Urinary bladder (tissue), 4 donors: ENCODE measurements around the gene MCCD1. TPM values are rescaled to one million over a fixed set of nuclear protein-coding genes. Genes with fewer than 3 reads are reported as not detected.
"Not testable (repeated sequence)": the region's sequence is repeated elsewhere in the genome, so short reads cannot be mapped to it uniquely, and the experiment has no call there.

Experiments
- DNase-seq: peaks from one replicate; pipeline ENCODE4 v3.0.0-alpha.2; 2015; ENCODE audit errors: extremely low spot score
- H3K27ac ChIP-seq: one replicate; pipeline ENCODE4 v1.5.1; 2013; ENCODE audit warnings: low read depth, mild to moderate bottlenecking, moderate library complexity
- H3K36me3 ChIP-seq: one replicate; pipeline ENCODE4 v1.6.1; 2013; ENCODE audit warnings: mild to moderate bottlenecking, moderate library complexity; ENCODE audit not compliant: insufficient read depth
- H3K4me1 ChIP-seq: one replicate; pipeline ENCODE4 v1.6.1; 2013; ENCODE audit warnings: mild to moderate bottlenecking, moderate library complexity; ENCODE audit not compliant: insufficient read depth
- H3K4me3 ChIP-seq: one replicate; pipeline ENCODE4 v1.5.1; 2013; ENCODE audit warnings: low read depth, low read length
- WGBS: extraction: QIAGEN DNeasy Blood & Tissue Kit; methylation state at CpG from one replicate; pipeline ENCODE4 v1.1.7; 2013; 5-methylcytosine and 5-hydroxymethylcytosine counted together
- polyA plus RNA-seq: library from polyadenylated mRNA; stranded (reverse); fragments of 200-250 nt; gene quantifications from one replicate; pipeline ENCODE4 v1.2.3, GENCODE V29; 2013
- total RNA-seq: library from RNA; depleted of rRNA; stranded (reverse); fragments of >200 nt; gene quantifications from one replicate; pipeline ENCODE4 v1.2.3, GENCODE V29; 2014
- donor health status: healthy with polysubstance abuse.
- donor health status: healthy.

The MCCD1 gene, protein sequence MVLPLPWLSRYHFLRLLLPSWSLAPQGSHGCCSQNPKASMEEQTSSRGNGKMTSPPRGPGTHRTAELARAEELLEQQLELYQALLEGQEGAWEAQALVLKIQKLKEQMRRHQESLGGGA
- total RNA-seq: not detected
- polyA plus RNA-seq: not detected

DNA sequence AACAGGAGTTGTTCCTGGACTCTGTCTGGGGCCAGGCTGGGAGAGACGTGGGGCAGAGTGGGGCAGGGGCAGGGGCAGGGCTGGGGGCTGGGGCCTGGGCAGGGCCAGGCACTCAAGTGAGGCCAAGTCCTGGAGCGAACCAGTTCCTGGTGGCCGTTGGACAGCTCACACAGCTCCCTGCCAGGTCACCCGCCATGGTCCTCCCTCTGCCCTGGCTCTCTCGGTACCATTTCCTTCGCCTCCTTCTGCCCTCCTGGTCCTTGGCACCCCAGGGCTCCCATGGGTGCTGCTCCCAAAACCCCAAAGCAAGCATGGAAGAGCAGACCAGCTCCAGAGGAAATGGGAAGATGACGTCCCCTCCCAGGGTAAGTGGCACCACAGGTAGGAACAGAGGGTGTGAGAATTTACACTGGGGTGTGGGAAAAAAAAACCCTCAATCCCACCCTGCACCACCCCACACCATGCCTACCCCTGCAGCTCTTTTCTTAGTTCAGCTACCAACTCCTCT lies at the start of gene MCCD1:
Gene MCCD1 (plus strand): TSS at position 142 of the 508 bp plus-strand sequence. CDS start 53 bp downstream, at position 195.
- 63% methylated on average over 7 of the region's 7 CpGs for WGBS
- Histone ChIP-seq H3K4me3 (no peak within 1 kb of the TSS), H3K4me1 (no peaks in the 10 kb centered on the region), H3K36me3 (peaks cover 1% of the 10 kb centered on the region), H3K27ac (no peak within 1 kb of the TSS)
- no peak for DNase-seq

DNA sequence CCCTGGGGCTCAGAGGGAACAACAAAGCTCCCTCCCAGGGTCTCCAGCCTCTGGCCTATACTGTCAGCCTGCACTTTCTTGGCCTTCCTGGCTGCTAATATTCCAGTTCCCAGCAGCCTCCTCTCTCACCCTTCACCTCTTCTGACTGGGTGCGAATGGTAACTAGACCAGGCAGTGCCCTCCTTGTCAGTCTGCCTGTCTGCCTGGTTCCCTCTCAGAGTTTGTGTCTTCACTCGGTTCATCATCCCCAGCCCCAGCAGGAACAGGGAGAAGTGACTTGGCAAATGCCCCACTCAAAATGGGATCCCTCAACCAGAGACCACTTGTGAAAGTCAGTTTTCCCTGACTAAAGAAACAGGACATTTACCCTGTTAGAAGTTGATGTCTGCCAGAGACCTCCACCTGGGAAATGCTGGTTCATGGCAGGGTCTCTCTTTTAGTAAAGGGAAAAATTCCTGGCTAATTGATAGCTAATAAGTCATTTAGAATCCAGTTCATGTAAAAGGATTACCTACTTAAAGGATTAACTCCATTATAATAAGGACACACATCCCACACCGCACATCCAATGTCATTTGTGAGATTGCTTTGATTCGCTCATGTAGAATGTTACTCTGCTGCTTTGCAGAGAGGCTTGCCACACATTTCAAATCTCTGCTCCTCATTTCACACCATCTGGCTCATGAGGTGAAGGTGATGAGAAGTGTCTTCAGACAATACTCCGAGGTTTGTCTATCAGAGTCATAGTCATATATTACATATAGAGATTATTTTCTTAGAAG lies 49.4 kb upstream of the MCCD1 start:
- Histone ChIP-seq H3K4me3 (no peak overlapping the region), H3K36me3 (no peaks in the 10 kb centered on the region), H3K27ac (no peak overlapping the region), H3K4me1 (no peaks in the 10 kb centered on the region)
- no peak for DNase-seq
- WGBS: 78% methylated on average over 5 of the region's 5 CpGs

DNA sequence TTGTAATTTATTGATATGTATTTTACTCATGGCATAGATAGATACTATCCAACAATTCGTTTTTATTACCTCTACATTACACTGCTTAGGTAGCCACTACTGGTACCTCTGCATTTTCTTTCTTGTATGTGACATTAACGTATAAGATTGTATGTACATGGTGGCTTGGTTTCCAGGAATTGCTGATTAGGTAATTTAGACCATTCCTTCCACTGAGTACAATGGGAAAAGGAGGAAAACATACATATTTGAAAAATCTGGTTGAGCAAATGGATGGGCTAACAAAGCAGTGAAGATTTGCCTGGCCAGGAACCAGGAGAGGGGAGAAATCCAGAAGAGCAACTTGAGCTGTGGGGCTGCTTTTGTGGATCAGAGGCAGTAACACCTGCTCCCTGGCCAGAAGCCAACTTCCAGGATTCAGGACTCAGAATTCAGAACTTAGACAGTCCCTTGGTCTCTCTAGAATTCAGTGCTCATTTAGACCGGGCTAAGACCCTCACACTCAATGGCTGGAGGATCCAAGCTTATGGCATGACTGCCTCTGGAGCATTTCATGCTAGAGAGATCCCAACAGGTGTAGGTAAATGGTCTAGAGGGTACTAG lies 48.7 kb upstream of the MCCD1 start:
- WGBS: 61% methylated on average over 3 of the region's 3 CpGs
- no peaks in the 10 kb centered on the region for H3K4me1 ChIP-seq
- no peak overlapping the region for H3K27ac ChIP-seq
- DNase-seq: no peak
- H3K36me3 ChIP-seq: no peaks in the 10 kb centered on the region
- no peak overlapping the region for H3K4me3 ChIP-seq

DNA sequence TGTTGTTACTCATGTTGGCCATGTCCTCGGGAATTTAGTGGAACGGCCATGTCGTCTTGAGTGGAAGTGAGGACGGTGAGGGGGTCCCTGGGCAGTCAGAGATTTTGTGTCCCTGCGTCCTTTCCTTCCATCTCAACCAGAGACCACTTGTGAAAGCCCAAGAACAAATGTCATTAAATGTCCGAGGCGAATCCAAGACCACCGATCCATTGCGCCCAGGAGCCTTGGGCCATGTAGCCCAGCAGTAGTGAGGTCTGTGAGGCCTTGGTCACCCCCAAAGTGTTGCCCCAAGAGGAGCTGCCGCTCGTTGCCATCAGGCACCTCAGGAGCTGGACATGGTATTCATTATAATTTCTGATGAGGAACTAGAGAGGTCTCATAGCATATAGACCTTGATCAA lies 48.2 kb upstream of the MCCD1 start:
- H3K36me3 ChIP-seq: no peaks in the 10 kb centered on the region
- no peaks in the 10 kb centered on the region for H3K4me1 ChIP-seq
- DNase-seq: no peak
- no peak overlapping the region for H3K4me3 ChIP-seq
- whole genome bisulfite sequencing: 87% methylated on average over 11 of the region's 11 CpGs
- H3K27ac ChIP-seq: no peak overlapping the region

DNA sequence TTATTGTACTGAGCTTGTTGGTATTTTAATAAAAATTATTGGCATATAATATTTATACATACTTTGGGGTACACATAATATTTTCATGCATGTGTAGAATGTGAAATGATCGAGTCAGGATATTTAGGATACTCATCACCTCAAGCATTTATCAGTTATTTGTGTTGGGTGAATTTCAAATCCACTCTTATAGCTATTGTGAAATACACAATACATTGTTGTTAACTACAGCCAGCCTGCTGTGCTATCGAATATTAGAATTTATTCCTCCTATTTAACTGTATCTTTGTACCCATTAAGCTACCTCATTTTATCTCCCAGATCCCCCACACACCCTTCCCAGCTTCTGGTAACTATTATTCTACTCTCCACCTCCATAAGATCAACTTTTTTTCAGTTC lies 45.4 kb upstream of the MCCD1 start:
- H3K4me1 ChIP-seq: no peaks in the 10 kb centered on the region
- H3K36me3 ChIP-seq: no peaks in the 10 kb centered on the region
- DNase-seq: no peak
- 83% methylated on average over 2 of the region's 2 CpGs for WGBS
- no peak overlapping the region for H3K4me3 ChIP-seq
- H3K27ac ChIP-seq: no peak overlapping the region

DNA sequence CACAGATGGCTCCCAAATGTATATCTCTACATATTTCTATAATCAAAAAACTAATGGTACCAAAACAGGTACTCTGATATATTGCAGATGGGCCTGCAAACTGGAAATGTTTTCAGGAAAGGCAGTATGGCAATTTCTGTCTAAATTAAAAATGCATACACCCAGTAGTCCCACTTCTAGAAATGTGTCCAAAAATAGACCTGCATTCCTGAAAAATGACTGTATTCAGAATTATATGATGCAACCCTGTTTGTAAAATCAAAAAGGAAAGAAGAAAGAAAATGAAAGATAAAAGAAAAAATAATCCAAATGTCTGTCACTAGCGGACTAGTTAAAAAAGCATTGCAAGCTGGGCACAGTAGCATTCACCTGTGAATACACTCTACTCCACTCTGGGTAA lies 43.7 kb upstream of the MCCD1 start:
- H3K4me1 ChIP-seq: no peaks in the 10 kb centered on the region
- no peak for DNase-seq
- no peaks in the 10 kb centered on the region for H3K36me3 ChIP-seq
- 72% methylated on average over 1 of the region's 1 CpG for WGBS
- no peak overlapping the region for H3K4me3 ChIP-seq
- H3K27ac ChIP-seq: no peak overlapping the region

DNA sequence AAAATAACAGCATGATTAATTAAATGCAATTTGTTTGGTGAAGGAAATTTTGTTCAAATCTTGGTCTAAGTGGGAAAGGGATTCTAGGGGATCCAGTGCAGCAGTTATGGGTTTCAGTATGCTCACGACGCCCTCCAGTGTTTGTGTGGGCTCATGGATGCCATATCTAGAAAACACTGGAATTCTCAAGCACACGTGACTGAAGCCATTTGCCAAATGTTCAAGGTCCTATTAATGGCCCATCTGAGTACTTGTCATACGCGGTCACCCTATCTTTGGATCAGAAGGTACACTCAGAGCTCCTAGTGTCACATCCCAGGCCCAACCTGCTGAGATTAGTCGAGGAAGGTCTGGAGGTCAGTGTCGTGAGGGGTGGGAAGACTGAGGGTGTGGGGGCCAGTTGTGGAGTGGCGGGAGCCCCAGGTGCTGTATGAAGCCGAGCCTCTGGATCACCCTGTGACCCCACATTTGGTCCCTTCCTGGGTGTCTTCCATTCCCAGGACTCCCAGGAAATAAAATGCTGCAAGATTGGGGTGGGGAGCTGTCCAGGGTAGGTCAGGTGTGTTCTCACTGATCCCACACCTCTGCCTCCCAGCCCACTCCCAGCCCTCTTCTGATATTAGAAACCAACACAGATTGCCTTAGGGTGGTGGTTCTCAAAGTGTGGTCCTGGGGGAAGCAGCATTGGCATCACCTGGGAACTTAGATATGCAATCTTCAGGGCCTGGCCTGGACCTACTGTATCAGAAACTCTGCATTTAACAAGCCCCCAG lies 42.5 kb upstream of the MCCD1 start:
- not testable (repeated sequence) for H3K27ac ChIP-seq, H3K4me1 ChIP-seq, H3K36me3 ChIP-seq, DNase-seq, H3K4me3 ChIP-seq
- no CpG with 5 or more reads among the region's 9 CpGs for WGBS

DNA sequence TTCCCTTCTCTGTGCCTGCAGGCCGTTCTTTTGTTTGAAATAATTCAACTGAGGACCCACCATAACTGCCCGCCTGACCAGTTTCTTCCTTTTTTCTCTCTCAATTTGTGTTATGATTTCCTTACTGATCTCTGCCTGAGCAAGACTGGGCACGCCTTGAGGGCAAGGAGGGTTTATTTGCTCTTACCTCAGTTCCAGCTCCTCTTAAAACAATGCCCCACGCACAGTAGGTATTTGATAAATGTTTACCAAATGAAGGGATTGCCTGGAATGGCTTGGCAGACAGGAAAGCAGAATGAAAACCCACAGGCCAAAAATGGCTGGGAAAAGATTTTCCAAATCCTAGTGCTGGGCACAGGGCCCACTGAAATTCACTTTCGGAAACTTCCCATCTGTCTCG lies 41.1 kb upstream of the MCCD1 start:
- H3K4me3 ChIP-seq, H3K27ac ChIP-seq, DNase-seq, H3K4me1 ChIP-seq, H3K36me3 ChIP-seq: not testable (repeated sequence)
- WGBS: 67% methylated on average over 6 of the region's 6 CpGs

DNA sequence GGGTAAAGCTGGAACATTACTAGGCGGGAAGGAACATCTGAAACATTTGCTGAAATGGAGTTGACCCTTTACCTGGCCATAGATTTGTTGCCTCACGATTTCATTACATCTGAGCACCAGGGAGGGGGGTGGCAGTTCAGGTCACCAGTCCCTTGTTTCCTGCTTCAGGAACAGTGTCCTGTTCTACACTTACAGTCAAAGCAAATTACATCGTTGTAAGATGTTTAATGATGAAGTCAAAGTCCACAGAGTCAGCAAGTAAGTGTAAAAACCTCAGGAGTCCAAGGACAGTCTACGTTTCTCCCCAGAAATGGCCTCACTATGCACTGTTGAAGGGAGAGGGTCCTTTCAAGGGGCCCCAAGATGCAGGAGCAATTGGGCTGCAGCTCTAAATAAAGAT lies 39.7 kb upstream of the MCCD1 start:
- 71% methylated on average over 4 of the region's 4 CpGs for WGBS

DNA sequence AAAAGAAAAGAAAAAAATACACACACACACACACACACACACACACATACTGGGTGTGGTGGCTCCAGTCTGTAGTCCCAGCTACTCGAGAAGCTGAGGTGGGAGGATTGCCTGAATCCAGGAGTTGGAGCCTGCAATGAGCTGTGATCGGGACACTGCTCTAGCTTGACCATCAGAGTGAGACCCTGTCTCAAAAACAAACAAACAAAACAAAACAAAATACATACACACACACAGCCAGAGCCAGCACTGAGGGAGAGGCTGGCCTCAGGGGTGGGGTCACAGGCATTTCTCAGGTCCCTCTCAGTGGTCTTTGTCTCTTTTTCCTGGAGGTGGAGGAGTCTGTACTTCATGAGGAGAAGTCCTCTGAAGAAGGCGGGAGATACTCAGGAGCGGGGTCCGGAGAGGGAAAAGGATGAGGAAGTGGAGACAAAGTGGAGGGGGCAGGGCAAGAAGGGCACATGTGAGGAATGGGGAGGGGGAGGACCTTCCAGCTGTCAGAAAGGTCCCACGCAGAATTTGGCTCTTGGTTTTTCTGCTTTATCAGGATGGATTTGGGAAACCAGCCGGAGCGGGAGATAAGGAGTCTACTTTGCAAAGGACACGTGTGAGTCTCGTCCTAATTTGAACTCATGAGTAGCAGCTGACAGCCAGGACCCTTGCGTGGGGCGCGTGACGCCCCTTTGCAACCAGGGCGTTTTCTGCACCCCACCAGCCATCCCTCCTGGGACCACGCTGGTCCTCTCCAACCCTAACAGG lies 38.5 kb upstream of the MCCD1 start:
- Histone ChIP-seq H3K36me3 (no peaks in the 10 kb centered on the region), H3K4me1 (no peaks in the 10 kb centered on the region), H3K27ac (no peak overlapping the region), H3K4me3 (no peak overlapping the region)
- DNase-seq: no peak
- 54% methylated on average over 16 of the region's 16 CpGs for WGBS

More for the DNA sequence above, 39.7 kb upstream of the MCCD1 start:
- Histone ChIP-seq H3K36me3 (no peaks in the 10 kb centered on the region), H3K4me3 (no peak overlapping the region), H3K27ac (no peak overlapping the region), H3K4me1 (no peaks in the 10 kb centered on the region)
- DNase-seq: no peak

DNA sequence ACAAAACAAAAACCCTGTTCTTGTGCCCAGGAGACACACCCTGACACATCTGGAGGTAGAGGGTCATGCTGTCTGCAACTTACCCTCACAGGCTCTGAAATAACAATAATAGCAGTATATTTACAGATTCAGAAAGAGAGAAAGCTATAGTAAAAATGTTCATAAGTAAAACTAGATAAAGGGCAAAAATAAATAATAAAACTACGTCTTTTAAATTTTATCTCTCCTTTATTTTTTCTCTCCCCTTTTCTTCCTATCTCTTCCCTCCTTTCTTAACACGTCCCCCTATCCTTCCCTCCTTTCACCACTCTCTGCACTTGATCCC lies 35.2 kb upstream of the MCCD1 start:
- H3K27ac ChIP-seq, H3K36me3 ChIP-seq, H3K4me1 ChIP-seq, DNase-seq: not testable (repeated sequence)
- H3K4me3 ChIP-seq: peak overlapping the region; percentile 50
- WGBS: 4% methylated on average over 2 of the region's 2 CpGs

DNA sequence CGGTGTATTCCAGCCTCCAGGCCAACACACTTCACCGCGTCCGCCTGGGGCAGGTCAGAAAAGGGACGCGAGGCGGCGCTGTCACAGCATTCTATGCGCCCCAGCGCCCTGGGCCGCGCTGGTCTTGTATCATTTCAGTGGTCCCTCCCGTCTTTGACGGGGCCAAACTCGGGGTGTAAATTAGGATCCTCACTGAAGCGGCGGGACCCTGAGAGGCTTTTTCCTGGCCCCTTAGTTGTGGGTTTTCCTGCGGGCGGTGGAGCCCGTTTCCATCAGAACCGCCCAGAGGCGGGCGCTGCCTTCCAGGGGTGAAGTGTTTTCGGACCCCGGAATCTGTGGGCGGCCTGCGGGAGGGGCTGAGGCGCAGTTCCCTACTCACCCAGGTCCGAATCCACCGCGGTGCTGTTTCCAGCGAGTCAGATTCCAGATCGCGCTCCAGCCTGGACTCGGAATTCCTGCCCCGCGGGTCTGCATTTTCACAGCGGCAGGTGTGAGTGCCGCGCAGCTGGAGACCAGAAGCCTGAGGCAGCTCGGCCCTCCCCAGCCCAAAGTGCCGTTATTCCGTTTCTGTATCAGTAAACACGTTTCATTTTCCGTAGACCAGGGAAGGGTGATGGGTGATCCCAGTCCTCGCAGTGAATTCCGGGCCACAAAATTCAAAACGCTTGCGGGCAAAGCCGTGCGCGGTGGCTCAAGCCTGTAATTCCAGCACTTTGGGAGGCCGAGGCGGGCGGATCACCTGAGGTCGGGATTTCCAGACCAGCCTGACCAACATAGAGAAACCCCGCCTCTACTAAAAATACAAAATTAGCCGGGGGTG lies 34.7 kb upstream of the MCCD1 start:
- DNase-seq: no peak
- WGBS: under 1% methylated on average over 58 of the region's 58 CpGs
- Histone ChIP-seq H3K36me3 (no peaks in the 10 kb centered on the region), H3K4me3 (peak overlapping the region; percentile 50), H3K4me1 (no peaks in the 10 kb centered on the region), H3K27ac (peak overlapping the region; percentile 57)
